ENCODE measurements around the gene PDLIM4. TPM values are rescaled to one million over a fixed set of nuclear protein-coding genes. Genes with fewer than 3 reads are reported as not detected.
A peak's percentile ranks its signal among the peaks of the same experiment; 100 is the strongest.

PDLIM4 gene
- total RNA-seq, 1 donor = 67.7 TPM

- H3K4me1 ChIP-seq (ENCODE audit: insufficient read depth, low read length) = peaks cover 42% of the 10 kb centered on the region
- peaks cover 41% of the 10 kb centered on the region for H4K20me1 ChIP-seq (ENCODE audit: insufficient read depth, low read length)
- H3K4me3 ChIP-seq (ENCODE audit: insufficient read depth, low read length) = no peak overlapping the region
- no peaks in the 10 kb centered on the region for H3K9me3 ChIP-seq (ENCODE audit: low read depth, low read length)
- peaks cover 21% of the 10 kb centered on the region for H3K36me3 ChIP-seq (ENCODE audit: insufficient read depth, low read length)
- TF ChIP-seq CTCF (IDR thresholded peaks at IDR 0.05; ENCODE audit: extremely low read depth, low read depth, low read length) = no peak
- no peak overlapping the region for H2AFZ ChIP-seq (ENCODE audit: low read length)
- no peak for DNase-seq (ENCODE audit: insufficient read length, low spot score, missing footprints)
- no peak overlapping the region for H3K27ac ChIP-seq (ENCODE audit: low read depth, low read length)
- H3K4me2 ChIP-seq (ENCODE audit: insufficient read depth, low read length) = no peak overlapping the region
- peaks cover 74% of the 10 kb centered on the region for H3K79me2 ChIP-seq (ENCODE audit: insufficient read depth, low read length)
- H3K27me3 ChIP-seq (ENCODE audit: insufficient read depth, low read length) = no peaks in the 10 kb centered on the region
Measured at GRCh38 chr5:132220491-132220890, 37.0 kb upstream of the PDLIM4 start.

- H4K20me1 ChIP-seq (ENCODE audit: insufficient read depth, low read length) = peaks cover 44% of the 10 kb centered on the region
- H3K79me2 ChIP-seq (ENCODE audit: insufficient read depth, low read length) = peaks cover 79% of the 10 kb centered on the region
- H3K27ac ChIP-seq (ENCODE audit: low read depth, low read length) = peak overlapping the region; percentile 74
- peak overlapping the region; percentile 24 for H3K4me2 ChIP-seq (ENCODE audit: insufficient read depth, low read length)
- no peak for DNase-seq (ENCODE audit: insufficient read length, low spot score, missing footprints)
- H3K36me3 ChIP-seq (ENCODE audit: insufficient read depth, low read length) = peaks cover 13% of the 10 kb centered on the region
- H3K4me3 ChIP-seq (ENCODE audit: insufficient read depth, low read length) = no peak overlapping the region
- H3K9me3 ChIP-seq (ENCODE audit: low read depth, low read length) = no peaks in the 10 kb centered on the region
- no peak overlapping the region for H2AFZ ChIP-seq (ENCODE audit: low read length)
- peaks cover 54% of the 10 kb centered on the region for H3K4me1 ChIP-seq (ENCODE audit: insufficient read depth, low read length)
- peak; percentile 43 for TF ChIP-seq CTCF (IDR thresholded peaks at IDR 0.05; ENCODE audit: extremely low read depth, low read depth, low read length)
- no peaks in the 10 kb centered on the region for H3K27me3 ChIP-seq (ENCODE audit: insufficient read depth, low read length)
Measured at GRCh38 chr5:132221781-132222648, 35.5 kb upstream of the PDLIM4 start.

- H3K27me3 ChIP-seq (ENCODE audit: insufficient read depth, low read length) = no peaks in the 10 kb centered on the region
- H2AFZ ChIP-seq (ENCODE audit: low read length) = no peak overlapping the region
- H3K9me3 ChIP-seq (ENCODE audit: low read depth, low read length) = no peaks in the 10 kb centered on the region
- no peak overlapping the region for H3K4me3 ChIP-seq (ENCODE audit: insufficient read depth, low read length)
- peaks cover 54% of the 10 kb centered on the region for H3K4me1 ChIP-seq (ENCODE audit: insufficient read depth, low read length)
- H3K4me2 ChIP-seq (ENCODE audit: insufficient read depth, low read length) = no peak overlapping the region
- peaks cover 44% of the 10 kb centered on the region for H4K20me1 ChIP-seq (ENCODE audit: insufficient read depth, low read length)
- H3K79me2 ChIP-seq (ENCODE audit: insufficient read depth, low read length) = peaks cover 76% of the 10 kb centered on the region
- no peak for DNase-seq (ENCODE audit: insufficient read length, low spot score, missing footprints)
- H3K27ac ChIP-seq (ENCODE audit: low read depth, low read length) = peak overlapping the region; percentile 74
- peaks cover 7% of the 10 kb centered on the region for H3K36me3 ChIP-seq (ENCODE audit: insufficient read depth, low read length)
- no peak for TF ChIP-seq CTCF (IDR thresholded peaks at IDR 0.05; ENCODE audit: extremely low read depth, low read depth, low read length)
Measured at GRCh38 chr5:132222649-132223038, 34.9 kb upstream of the PDLIM4 start.

GRCh38 chr5:132223861-132224260 lies 33.6 kb upstream of the PDLIM4 start:
- Histone ChIP-seq H3K27ac (ENCODE audit: low read depth, low read length) (peak overlapping the region; percentile 89), H3K79me2 (ENCODE audit: insufficient read depth, low read length) (peaks cover 64% of the 10 kb centered on the region), H3K9me3 (ENCODE audit: low read depth, low read length) (no peaks in the 10 kb centered on the region), H4K20me1 (ENCODE audit: insufficient read depth, low read length) (peaks cover 44% of the 10 kb centered on the region), H3K36me3 (ENCODE audit: insufficient read depth, low read length) (no peaks in the 10 kb centered on the region), H3K4me3 (ENCODE audit: insufficient read depth, low read length) (no peak overlapping the region), H3K4me1 (ENCODE audit: insufficient read depth, low read length) (peaks cover 54% of the 10 kb centered on the region), H3K27me3 (ENCODE audit: insufficient read depth, low read length) (no peaks in the 10 kb centered on the region), H2AFZ (ENCODE audit: low read length) (no peak overlapping the region), H3K4me2 (ENCODE audit: insufficient read depth, low read length) (no peak overlapping the region)
- TF ChIP-seq CTCF (IDR thresholded peaks at IDR 0.05; ENCODE audit: extremely low read depth, low read depth, low read length) = no peak
- no peak for DNase-seq (ENCODE audit: insufficient read length, low spot score, missing footprints)
